GM21367 (cell line): ENCODE measurements around the gene MAP3K12.

Experiments
- ATAC-seq: cut with Tn5 transposase; IDR thresholded peaks from one replicate; pipeline ENCODE4 v1.9.1; 2021; ENCODE audit not compliant: unreplicated experiment

The MAP3K12 gene

GRCh38 chr12:53508534-53509170 is 9.4 kb upstream of the MAP3K12 start:
- ATAC-seq = peak; percentile 82

GRCh38 chr12:53507603-53507885 is 8.3 kb upstream of the MAP3K12 start:
- ATAC-seq = no peak

GRCh38 chr12:53506881-53507602 is 7.8 kb upstream of the MAP3K12 start, which contains the start of gene NPFF:
Gene NPFF (minus strand): TSS chr12:53507484. CDS start chr12:53507474, 10 bp downstream.
- no peak for ATAC-seq

- no peak for ATAC-seq
These were observed 7.2 kb upstream of the MAP3K12 start for GRCh38 chr12:53506450-53506785.

GRCh38 chr12:53505555-53506449 is 6.5 kb upstream of the MAP3K12 start:
- no peak for ATAC-seq

- ATAC-seq = no peak
These were observed 5.8 kb upstream of the MAP3K12 start for GRCh38 chr12:53505086-53505485.

- no peak for ATAC-seq
These were observed 5.0 kb upstream of the MAP3K12 start for GRCh38 chr12:53504004-53504920.

GRCh38 chr12:53502983-53503728 is 3.9 kb upstream of the MAP3K12 start:
- no peak for ATAC-seq

GRCh38 chr12:53502331-53502730 is 3.1 kb upstream of the MAP3K12 start:
- ATAC-seq = no peak

GRCh38 chr12:53501615-53502181 is 2.4 kb upstream of the MAP3K12 start:
- ATAC-seq = no peak

- ATAC-seq = peak; percentile 62
These were observed 1.7 kb upstream of the MAP3K12 start, which contains the start of gene TARBP2 for GRCh38 chr12:53500776-53501614. Gene TARBP2 (plus strand): TSS chr12:53501283. CDS start chr12:53501409, 126 bp downstream.

GRCh38 chr12:53500142-53500775 is 1.0 kb upstream of the MAP3K12 start:
- ATAC-seq = no peak

GRCh38 chr12:53498235-53498630 is 1.0 kb downstream of the MAP3K12 start:
- no peak for ATAC-seq

GRCh38 chr12:53497461-53497860 is 1.8 kb downstream of the MAP3K12 start:
- no peak for ATAC-seq

GRCh38 chr12:53496752-53497032 is 2.6 kb downstream of the MAP3K12 start:
- ATAC-seq = no peak

- ATAC-seq = no peak
These were observed 3.1 kb downstream of the MAP3K12 start for GRCh38 chr12:53495903-53496751.

- no peak for ATAC-seq
These were observed 5.5 kb downstream of the MAP3K12 start for GRCh38 chr12:53493610-53494391.
